ENCODE results near the gene PFN1.

DNA sequence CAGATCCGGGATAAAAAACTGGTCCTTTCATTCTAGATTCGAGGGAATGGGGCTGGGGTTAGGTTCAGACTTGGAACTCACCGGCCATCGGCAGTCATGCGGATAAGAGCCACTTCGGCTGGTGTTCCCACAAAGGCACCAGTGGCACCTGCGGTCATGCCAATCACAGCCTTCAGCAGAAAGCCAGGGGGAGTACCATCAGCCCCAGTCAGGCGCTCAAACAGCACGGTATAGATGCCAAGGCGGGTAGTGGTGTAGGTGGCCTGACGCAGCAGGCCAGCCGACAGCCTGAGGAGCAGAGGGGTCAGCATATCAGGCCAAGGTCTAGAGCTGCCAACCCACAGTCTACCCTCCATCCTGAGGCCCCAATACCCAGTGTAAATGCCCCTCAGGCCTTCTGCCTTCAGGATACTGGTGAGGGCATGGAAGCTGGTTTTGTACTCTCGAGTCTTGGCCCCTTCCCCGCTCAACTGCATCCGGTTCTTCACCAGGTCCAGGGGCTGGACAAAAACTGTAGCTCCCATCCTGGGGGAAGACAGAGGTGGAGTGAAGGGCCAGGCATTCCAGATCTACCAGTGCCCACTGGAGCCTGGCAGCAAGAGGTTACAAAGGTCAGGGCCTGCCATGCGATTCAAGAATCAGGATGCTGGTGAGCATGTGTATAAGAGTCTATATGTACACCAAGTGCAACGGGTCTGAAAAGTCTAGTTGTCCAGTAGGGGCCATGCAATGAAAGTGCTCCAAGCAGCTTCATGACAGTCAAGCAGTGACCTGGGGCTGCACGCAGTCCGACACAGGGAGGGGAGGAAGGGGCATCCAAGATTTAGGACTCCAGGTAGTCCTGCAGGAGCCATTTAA is 9.4 kb downstream of the PFN1 start:
- TF ChIP-seq, protein P1, sequence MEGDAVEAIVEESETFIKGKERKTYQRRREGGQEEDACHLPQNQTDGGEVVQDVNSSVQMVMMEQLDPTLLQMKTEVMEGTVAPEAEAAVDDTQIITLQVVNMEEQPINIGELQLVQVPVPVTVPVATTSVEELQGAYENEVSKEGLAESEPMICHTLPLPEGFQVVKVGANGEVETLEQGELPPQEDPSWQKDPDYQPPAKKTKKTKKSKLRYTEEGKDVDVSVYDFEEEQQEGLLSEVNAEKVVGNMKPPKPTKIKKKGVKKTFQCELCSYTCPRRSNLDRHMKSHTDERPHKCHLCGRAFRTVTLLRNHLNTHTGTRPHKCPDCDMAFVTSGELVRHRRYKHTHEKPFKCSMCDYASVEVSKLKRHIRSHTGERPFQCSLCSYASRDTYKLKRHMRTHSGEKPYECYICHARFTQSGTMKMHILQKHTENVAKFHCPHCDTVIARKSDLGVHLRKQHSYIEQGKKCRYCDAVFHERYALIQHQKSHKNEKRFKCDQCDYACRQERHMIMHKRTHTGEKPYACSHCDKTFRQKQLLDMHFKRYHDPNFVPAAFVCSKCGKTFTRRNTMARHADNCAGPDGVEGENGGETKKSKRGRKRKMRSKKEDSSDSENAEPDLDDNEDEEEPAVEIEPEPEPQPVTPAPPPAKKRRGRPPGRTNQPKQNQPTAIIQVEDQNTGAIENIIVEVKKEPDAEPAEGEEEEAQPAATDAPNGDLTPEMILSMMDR (IDR thresholded peaks at IDR 0.05; ENCODE audit: insufficient read depth, low read depth, low read length) = no peak
- TF ChIP-seq EZH2 (IDR thresholded peaks at IDR 0.05; ENCODE audit: insufficient read depth, low read length) = no peak
